H7 (cell line): ENCODE measurements around the gene AKAP13. TPM values are rescaled to one million over a fixed set of nuclear protein-coding genes. Genes with fewer than 3 reads are reported as not detected.

ENCODE experiments used
- DNase-seq: peaks from one replicate; pipeline ENCODE4 v3.0.0; 2012
- H3K27me3 ChIP-seq: 2 replicates; pipeline ENCODE4 v1.6.0; 2011; ENCODE audit warnings: mild to moderate bottlenecking, low read length; ENCODE audit not compliant: control insufficient read depth, insufficient read depth
- H3K36me3 ChIP-seq: replicated peaks from 2 replicates; pipeline ENCODE4 v1.5.1; 2011; ENCODE audit warnings: low read length; ENCODE audit not compliant: control insufficient read depth, insufficient read depth
- H3K4me3 ChIP-seq: 2 replicates; pipeline ENCODE4 v1.5.1; 2011; ENCODE audit warnings: low read depth, mild to moderate bottlenecking, control low read depth, low read length, moderate library complexity; ENCODE audit not compliant: insufficient read depth
- total RNA-seq: library from RNA; depleted of rRNA; stranded (reverse); fragments of >200 nt; shearing (Covaris generic); gene quantifications from 2 replicates; pipeline ENCODE4 v1.2.3, GENCODE V29; 2014

Gene AKAP13
- total RNA-seq, 1 experiment from 2014 or later, result 26.2 TPM

- Histone ChIP-seq H3K4me3 (no peak overlapping the region), H3K36me3 (peaks cover 2% of the 10 kb centered on the region; the same call in 1 of the 2 replicates), H3K27me3 (no peaks in the 10 kb centered on the region)
- DNase-seq, result peak; percentile 55
These were observed 370.2 kb downstream of the AKAP13 start for GRCh38 chr15:85750319-85751290.

GRCh38 chr15:85751291-85752123 lies 371.1 kb downstream of the AKAP13 start:
- no peak overlapping the region for H3K4me3 ChIP-seq
- no peaks in the 10 kb centered on the region for H3K27me3 ChIP-seq
- peak; percentile 92 for DNase-seq

GRCh38 chr15:85752124-85752475 lies 371.7 kb downstream of the AKAP13 start:
- Histone ChIP-seq H3K27me3 (no peaks in the 10 kb centered on the region), H3K36me3 (peaks cover 4% of the 10 kb centered on the region; the same call in 1 of the 2 replicates), H3K4me3 (no peak overlapping the region)
- DNase-seq, result no peak

More at GRCh38 chr15:85751291-85752123, 371.1 kb downstream of the AKAP13 start:
- peaks cover 1% of the 10 kb centered on the region; the same call in 1 of the 2 replicates for H3K36me3 ChIP-seq

- Histone ChIP-seq H3K36me3 (peaks cover 4% of the 10 kb centered on the region; the same call in 1 of the 2 replicates), H3K27me3 (no peaks in the 10 kb centered on the region), H3K4me3 (no peak overlapping the region)
- DNase-seq, result peak; percentile 51
These were observed 372.1 kb downstream of the AKAP13 start for GRCh38 chr15:85752491-85752961.

GRCh38 chr15:85753261-85753660 lies 372.9 kb downstream of the AKAP13 start:
- H3K36me3 ChIP-seq, result peaks cover 4% of the 10 kb centered on the region
- no peak overlapping the region for H3K4me3 ChIP-seq
- no peak for DNase-seq
- no peaks in the 10 kb centered on the region for H3K27me3 ChIP-seq

- DNase-seq, result peak; percentile 27
- Histone ChIP-seq H3K4me3 (no peak overlapping the region), H3K36me3 (peaks cover 4% of the 10 kb centered on the region), H3K27me3 (no peaks in the 10 kb centered on the region)
These were observed 373.5 kb downstream of the AKAP13 start for GRCh38 chr15:85753791-85754452.

DNA sequence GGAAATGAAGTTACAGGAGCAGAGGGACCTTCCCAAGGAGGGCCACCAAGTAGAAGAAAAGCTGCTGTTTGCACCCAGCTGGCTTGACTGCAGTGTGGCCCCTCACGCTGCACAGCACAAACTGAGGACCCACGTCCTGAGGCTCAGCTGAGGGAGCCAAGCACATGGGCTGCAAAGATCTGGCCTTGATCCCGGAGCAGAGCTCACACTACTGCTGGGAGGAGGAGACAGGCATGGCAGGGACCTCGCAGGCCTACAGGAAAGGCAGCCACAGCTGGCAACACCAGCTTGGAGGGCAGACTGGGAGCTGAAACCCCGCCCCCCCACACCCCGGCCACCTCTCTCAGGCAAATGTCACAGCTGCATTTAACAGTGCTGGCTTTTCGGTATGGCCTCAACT lies 374.6 kb downstream of the AKAP13 start:
- peaks cover 4% of the 10 kb centered on the region for H3K36me3 ChIP-seq
- no peaks in the 10 kb centered on the region for H3K27me3 ChIP-seq
- DNase-seq, result peak; percentile 50
- no peak overlapping the region for H3K4me3 ChIP-seq

- DNase-seq, result peak; percentile 40
- H3K4me3 ChIP-seq, result no peak overlapping the region
- H3K27me3 ChIP-seq, result no peaks in the 10 kb centered on the region
- H3K36me3 ChIP-seq, result peaks cover 4% of the 10 kb centered on the region
These were observed 375.1 kb downstream of the AKAP13 start for GRCh38 chr15:85755471-85755870.

DNA sequence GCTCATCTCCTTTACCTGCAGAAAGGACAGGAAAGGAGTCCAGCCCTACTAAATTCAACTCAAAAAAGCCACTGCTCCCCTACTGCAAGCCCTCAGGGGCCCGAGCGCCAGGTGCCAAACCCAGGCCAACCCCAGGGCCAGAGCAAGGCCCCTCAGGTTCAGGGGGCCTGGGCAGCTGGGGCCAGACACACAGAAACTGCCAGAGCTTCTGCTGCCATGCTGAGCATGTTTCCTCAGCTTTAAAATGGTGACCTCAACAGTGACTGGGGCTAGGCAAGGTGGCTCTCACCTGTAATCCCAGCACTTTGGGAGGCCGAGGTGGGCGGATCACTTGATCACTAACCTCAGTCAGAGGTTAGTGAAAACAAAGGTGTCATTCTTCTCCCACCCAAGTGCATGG lies 375.5 kb downstream of the AKAP13 start:
- Histone ChIP-seq H3K36me3 (peaks cover 6% of the 10 kb centered on the region), H3K4me3 (no peak overlapping the region), H3K27me3 (no peaks in the 10 kb centered on the region)
- DNase-seq, result peak; percentile 38

DNA sequence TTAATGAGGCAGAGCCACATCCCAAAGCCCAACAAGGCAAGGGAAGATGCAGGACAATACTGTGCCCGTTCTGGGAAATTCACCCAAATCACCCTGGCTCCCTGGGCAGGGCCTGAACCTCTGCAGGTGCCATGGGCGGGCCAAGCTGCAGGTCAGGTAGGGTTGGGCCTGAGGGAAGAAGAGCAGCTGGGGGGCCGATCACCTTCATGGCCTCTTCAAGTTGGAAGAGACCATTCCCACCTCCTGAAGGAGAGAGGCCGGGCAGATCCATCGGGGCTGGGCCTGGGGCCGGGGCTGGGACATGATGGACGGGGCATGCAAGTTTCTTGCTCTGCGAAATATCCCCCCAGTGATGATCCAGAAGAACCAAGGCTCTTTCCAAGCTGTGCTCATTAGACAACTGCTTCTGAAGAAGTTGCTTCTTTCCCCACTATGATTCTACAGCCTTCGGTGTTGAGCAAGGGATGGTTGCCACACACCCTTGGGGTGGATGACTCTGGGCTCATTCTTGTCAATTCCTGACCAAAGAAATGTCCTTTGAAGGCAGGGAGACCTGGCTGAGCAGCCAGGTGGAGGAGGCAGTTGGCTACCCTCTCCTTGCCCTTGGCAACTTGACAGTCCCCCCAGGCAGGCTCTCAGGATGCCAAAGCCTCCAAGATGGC lies 376.1 kb downstream of the AKAP13 start:
- Histone ChIP-seq H3K4me3 (no peak overlapping the region), H3K27me3 (no peaks in the 10 kb centered on the region), H3K36me3 (peaks cover 6% of the 10 kb centered on the region)
- peak; percentile 31 for DNase-seq

- no peak for DNase-seq
- no peak overlapping the region for H3K4me3 ChIP-seq
- no peaks in the 10 kb centered on the region for H3K27me3 ChIP-seq
- peaks cover 6% of the 10 kb centered on the region for H3K36me3 ChIP-seq
These were observed 376.9 kb downstream of the AKAP13 start for GRCh38 chr15:85757073-85757938.

GRCh38 chr15:85757939-85758654 lies 377.7 kb downstream of the AKAP13 start:
- no peak overlapping the region for H3K4me3 ChIP-seq
- peaks cover 6% of the 10 kb centered on the region for H3K36me3 ChIP-seq
- no peaks in the 10 kb centered on the region for H3K27me3 ChIP-seq
- peak; percentile 51 for DNase-seq

DNA sequence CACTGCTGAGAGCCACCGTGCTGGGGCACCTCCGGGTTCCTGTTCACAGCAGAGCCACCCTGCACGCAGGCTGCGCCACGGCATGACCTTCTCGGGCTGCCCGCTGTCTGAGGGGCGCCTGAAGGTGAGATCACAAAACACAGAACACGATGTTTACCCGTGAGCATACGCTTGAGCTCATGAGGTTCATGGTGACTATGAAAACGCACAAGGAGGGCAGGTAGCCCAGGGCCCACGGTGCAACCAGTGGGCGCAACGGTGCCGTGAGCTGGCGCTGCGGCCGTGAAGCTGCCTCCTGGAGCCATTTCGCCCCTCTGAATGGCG lies 378.2 kb downstream of the AKAP13 start:
- H3K36me3 ChIP-seq, result peaks cover 6% of the 10 kb centered on the region
- DNase-seq, result peak; percentile 46
- no peaks in the 10 kb centered on the region for H3K27me3 ChIP-seq
- no peak overlapping the region for H3K4me3 ChIP-seq
